HFFc6 (cell line): ENCODE data around the gene USB1. TPM values are rescaled to one million over a fixed set of nuclear protein-coding genes. Genes with fewer than 3 reads are reported as not detected.

Experiments used
- DNase-seq: peaks from one replicate; pipeline ENCODE4 v3.0.0-alpha.2; 2018
- H3K27ac Mint-ChIP-seq: 2 replicates; pipeline ENCODE4 v1.8.0; 2020; ENCODE audit warnings: mild to moderate bottlenecking, mixed read lengths
- H3K27me3 Mint-ChIP-seq: 2 replicates; pipeline ENCODE4 v1.8.0; 2021; ENCODE audit warnings: mild to moderate bottlenecking, moderate library complexity, mixed read lengths; ENCODE audit not compliant: insufficient read depth
- H3K36me3 Mint-ChIP-seq: 2 replicates; pipeline ENCODE4 v1.8.0; 2021; ENCODE audit warnings: low read depth, mixed read lengths
- H3K4me1 Mint-ChIP-seq: 2 replicates; pipeline ENCODE4 v1.8.0; 2020; ENCODE audit warnings: low read depth, mixed read lengths
- H3K4me3 Mint-ChIP-seq: 2 replicates; pipeline ENCODE4 v1.8.0; 2020; ENCODE audit warnings: mild to moderate bottlenecking, moderate library complexity, mixed read lengths
- H3K9me3 Mint-ChIP-seq: 2 replicates; pipeline ENCODE4 v1.8.0; 2020; ENCODE audit warnings: mild to moderate bottlenecking, mixed read lengths
- CTCF ChIP-seq: fragments of 200-600 bp; sonication (generic); IDR thresholded peaks from 2 replicates; pipeline ENCODE4 v1.5.0; 2021; ENCODE audit warnings: antibody characterized with exemption, mild to moderate bottlenecking
- total RNA-seq, 6 experiments: library from RNA; stranded (reverse); fragmentation: NEBNext Ultra II Directional; extraction: Animal tissue kit (Norgen Biotek cat#: 25700); gene quantifications; 2 replicates in 1 of 6; 3 replicates in 5 of 6; pipeline ENCODE4 v1.2.3, GENCODE V29; 2021

The USB1 gene
- total RNA-seq, 6 experiments from 2014 or later: 62.9 to 88.3 (median 76.3) TPM

DNA sequence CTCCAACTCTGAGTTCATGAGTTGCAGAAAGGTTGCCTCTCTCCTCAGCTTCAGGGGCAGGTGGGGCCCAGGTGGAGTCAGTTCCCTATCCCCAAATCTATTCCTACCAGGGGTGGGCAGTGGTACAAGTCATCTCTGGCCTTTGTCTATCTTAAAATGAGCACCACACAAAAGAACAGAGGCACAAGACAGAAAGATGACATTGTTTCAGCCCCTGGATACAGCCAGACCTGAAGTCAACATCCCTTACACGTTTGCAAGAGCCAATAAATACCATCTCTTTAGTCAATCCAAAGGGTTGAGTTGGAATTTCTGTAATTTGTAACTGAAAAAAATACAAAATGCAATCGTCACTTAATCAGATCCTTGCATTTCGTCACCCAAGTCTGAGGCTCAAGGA, 56.6 kb downstream of the USB1 start:
- Mint-ChIP-seq H3K27me3 (peaks cover 11% of the 10 kb centered on the region), H3K4me1 (no peaks in the 10 kb centered on the region), H3K27ac (no peak overlapping the region), H3K36me3 (no peaks in the 10 kb centered on the region), H3K9me3 (no peaks in the 10 kb centered on the region), H3K4me3 (no peak overlapping the region)
- no peak for DNase-seq
- no peak for TF ChIP-seq CTCF

GRCh38 chr16:58062821-58063220, 61.6 kb downstream of the USB1 start:
- no peak for DNase-seq
- Mint-ChIP-seq H3K27me3 (peaks cover 6% of the 10 kb centered on the region), H3K9me3 (no peaks in the 10 kb centered on the region), H3K36me3 (no peaks in the 10 kb centered on the region), H3K4me3 (no peak overlapping the region), H3K27ac (no peak overlapping the region), H3K4me1 (no peaks in the 10 kb centered on the region)
- TF ChIP-seq CTCF: no peak

DNA sequence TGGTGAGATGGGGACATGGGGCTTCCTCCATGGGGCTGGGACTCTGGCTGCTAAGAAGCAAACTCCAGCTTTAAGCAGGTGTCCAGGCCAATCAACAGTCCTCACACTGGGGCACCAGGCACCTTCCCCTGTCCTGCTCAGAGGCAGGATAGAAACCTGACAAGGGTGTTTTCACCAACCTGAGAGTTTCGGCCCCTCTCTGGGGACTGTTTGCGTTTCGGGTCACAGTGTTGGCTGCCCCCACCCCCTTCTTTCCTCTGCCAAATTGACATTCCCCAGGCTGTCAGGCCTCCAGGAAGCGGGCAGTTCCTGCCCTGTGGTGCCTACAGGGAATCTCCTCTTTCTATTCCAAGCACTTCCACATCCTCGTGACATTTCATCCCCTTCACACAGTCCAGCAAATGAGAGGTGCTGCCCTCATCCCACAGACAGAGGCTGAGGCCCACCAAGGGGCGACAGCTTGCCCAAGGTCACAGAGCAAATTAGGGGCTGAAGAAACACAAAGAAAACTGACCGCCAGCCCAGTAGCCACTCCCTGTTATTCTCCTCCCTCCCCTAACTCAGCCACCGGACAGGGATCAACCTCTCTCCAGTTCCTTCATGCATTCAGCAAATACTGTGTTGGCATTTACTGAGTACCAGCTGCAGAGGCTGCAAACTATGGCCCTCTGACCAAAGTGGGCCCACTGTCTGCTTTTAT, 62.3 kb downstream of the USB1 start:
- DNase-seq: no peak
- no peak for TF ChIP-seq CTCF
- H3K4me3 Mint-ChIP-seq: no peak overlapping the region
- H3K27ac Mint-ChIP-seq: no peak overlapping the region
- no peaks in the 10 kb centered on the region for H3K9me3 Mint-ChIP-seq
- H3K36me3 Mint-ChIP-seq: no peaks in the 10 kb centered on the region
- no peaks in the 10 kb centered on the region for H3K4me1 Mint-ChIP-seq
- H3K27me3 Mint-ChIP-seq: peaks cover 4% of the 10 kb centered on the region; the same call in 1 of the 2 replicates

GRCh38 chr16:58070585-58070984, 69.4 kb downstream of the USB1 start:
- no peak overlapping the region for H3K27ac Mint-ChIP-seq
- H3K36me3 Mint-ChIP-seq: no peaks in the 10 kb centered on the region
- H3K4me3 Mint-ChIP-seq: no peak overlapping the region
- H3K4me1 Mint-ChIP-seq: no peaks in the 10 kb centered on the region
- no peak for DNase-seq
- H3K27me3 Mint-ChIP-seq: no peaks in the 10 kb centered on the region; the same call in 1 of the 2 replicates
- no peak for TF ChIP-seq CTCF
- peaks cover 11% of the 10 kb centered on the region for H3K9me3 Mint-ChIP-seq

Other genes starting within 250 kb of the USB1 start
- 10 to 100 TPM; 51.8 to 81.5 (median 72.7) TPM for gene KIFC3, start 198.9 kb upstream of the USB1 start, total RNA-seq
- under 1 TPM in 1 of 6 experiments, not detected in 5; 0.02 TPM for gene CNGB1, start 30.3 kb upstream of the USB1 start, total RNA-seq
- 10 to 100 TPM in 2 of 6 experiments, 1 to 10 TPM in 4; 8.3 to 12.0 (median 9.4) TPM for gene ZNF319, start 735 bp upstream of the USB1 start, total RNA-seq
- 1 to 10 TPM in 4 of 6 experiments, under 1 TPM in 2; 0.82 to 4.1 (median 1.1) TPM for gene MMP15, start 24.3 kb downstream of the USB1 start, total RNA-seq
- 10 to 100 TPM; 31.6 to 35.9 (median 34.0) TPM for gene CFAP20, start 128.0 kb downstream of the USB1 start, total RNA-seq
- 10 to 100 TPM; 57.7 to 66.8 (median 61.2) TPM for gene CSNK2A2, start 196.7 kb downstream of the USB1 start, total RNA-seq